Smooth muscle cell of the brain vasculature (primary cell): ENCODE results near the gene FAM174B.
"Not testable (repeated sequence)": the region's sequence is repeated elsewhere in the genome, so short reads cannot be mapped to it uniquely, and the experiment has no call there.

ENCODE experiments used
- DNase-seq: peaks from one replicate; pipeline ENCODE4 v3.0.0-alpha.2; 2012; ENCODE audit warnings: low read depth, low spot score

The FAM174B gene

GRCh38 chr15:92619145-92620101 is 36.2 kb downstream of the FAM174B start:
- DNase-seq = no peak

GRCh38 chr15:92617549-92618520 is 37.7 kb downstream of the FAM174B start:
- peak; percentile 82 for DNase-seq

- DNase-seq = no peak
These were observed 38.7 kb downstream of the FAM174B start for GRCh38 chr15:92616621-92617548.

GRCh38 chr15:92614791-92615785 is 40.5 kb downstream of the FAM174B start:
- no peak for DNase-seq

GRCh38 chr15:92614301-92614700 is 41.3 kb downstream of the FAM174B start:
- DNase-seq = no peak

GRCh38 chr15:92613841-92614240 is 41.7 kb downstream of the FAM174B start:
- DNase-seq = no peak

DNA sequence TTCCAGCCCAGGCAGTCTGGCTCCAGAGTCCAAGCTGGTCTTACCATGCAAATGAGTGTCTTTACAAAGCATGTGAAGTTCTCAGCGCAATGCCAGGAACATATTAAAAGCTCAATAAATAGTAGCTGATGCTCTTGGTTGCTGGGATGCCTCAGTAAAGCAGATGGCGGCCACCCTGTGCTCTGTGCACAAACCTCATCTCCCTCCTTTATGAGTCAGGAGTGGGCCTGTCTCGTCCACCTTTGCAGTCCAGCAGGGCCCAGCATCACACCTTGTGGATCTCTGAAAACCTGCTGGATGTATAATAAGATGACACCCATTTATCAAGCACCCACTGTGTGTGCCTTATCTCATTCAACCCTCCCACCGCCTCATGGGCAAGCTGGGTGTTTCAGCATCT is 42.7 kb downstream of the FAM174B start:
- DNase-seq = no peak

DNA sequence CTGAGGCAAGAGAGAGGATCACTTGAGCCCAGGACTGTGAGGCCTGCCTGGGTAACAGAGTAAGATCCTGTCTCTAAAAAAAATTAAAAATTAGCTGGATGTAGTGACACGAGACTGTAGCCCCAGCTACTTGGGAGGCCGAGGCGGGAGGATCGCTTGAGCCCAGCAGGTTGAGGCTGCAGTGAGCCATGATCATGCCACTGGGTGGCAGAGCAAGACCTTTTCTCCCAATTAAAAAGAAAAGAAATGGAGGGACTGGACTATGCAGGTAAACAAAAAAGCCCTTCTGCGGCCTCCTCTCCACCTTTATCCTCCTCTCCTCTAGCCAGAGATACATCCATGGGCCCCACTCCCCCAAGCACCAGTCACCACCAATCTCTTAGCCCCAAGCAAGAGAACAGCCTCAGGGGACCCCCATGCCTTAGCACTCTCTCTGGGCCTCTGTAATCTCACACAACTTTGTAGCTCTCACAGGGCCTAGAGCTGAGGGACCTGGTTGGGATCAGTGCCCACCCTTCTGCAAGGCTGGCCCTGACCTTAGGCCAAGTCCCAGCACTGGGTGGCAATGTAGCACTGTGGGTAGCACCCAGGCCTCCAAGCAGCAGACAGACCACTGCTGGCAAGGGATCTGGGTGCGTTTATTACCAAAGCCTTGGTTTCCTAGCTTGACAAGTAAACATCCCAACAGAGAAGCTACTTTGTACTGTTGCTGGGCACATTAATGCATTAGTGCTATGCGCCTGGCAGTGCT is 43.4 kb downstream of the FAM174B start:
- no peak for DNase-seq

DNA sequence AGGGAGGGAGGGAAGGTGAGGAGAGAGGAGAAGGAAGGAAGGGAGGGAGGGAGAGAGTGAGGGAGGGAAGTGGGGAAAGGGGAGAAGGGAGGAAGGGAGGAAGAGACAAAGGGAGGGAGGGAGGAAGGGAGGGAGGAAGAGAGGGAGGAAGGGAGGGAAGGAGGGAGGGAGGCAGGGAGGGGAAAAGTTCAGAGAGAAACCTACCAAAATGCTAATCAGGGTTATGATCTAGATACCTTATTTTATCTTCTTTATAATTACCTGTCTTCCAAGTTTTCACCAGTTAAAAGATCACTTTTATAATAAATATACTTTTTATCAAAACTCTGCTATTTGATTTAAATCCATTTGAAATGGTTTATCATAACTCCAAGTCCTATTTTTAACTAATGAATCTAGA is 44.4 kb downstream of the FAM174B start:
- no peak for DNase-seq

DNA sequence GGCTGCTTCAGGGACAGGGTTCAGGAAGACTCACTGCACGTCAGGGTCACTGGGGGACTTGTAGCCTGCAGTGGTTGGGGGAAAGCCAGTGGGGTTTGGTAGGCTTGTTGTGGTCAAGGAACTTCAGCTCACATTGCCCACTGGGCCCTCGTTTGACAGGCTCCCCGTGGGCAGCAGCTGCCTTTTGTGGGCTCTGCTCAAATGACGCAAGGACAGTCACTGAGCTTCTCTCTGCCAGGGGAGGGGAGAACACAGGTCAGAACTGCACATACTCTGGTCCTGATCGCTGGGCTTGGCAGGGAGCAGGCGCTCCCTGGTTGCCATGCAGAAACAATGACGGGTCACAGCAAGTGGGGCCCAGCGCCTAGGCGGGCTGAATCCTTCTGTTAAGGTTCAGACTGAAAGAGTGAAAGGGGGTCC is 45.5 kb downstream of the FAM174B start:
- no peak for DNase-seq

DNA sequence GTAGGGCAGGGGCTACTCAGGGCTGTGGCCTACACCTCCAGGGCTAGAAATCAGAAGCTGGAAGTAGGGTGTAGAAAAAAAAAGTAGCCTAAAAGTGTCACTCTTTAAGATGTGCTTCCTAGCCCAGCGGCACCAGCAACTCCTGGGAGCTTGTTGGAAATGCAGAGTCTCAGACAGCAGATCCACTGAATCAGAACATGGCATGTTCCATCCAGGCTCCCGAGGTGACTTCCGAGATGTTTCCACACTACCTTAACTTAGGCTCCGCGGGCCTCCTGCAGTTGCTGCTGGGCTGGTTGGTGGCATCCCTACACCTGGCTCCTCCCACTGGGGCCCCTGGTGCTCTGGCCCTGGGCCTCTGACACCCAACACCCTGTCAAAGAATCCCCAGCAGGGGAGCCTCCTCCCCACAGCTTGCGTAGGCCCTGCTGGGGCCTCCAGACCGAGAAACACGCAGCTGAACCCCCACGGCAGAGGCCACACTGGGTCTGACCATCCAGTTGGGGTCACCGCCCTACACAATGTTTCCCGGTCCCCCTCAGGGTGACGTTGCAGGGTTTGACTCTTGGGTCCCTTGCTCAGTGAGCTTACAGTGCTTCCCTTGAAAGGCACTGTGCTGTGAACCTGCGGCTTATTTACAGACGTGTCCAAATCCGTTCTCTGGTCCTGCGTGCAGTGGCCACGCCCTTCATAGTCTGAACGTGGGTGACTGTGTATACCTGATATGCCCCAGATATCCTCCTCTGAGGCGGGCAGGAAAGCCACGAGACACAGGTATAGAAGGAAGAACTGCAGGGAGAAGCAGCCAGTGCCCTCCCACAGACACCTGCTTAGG is 46.5 kb downstream of the FAM174B start:
- no peak for DNase-seq

GRCh38 chr15:92606836-92607150 is 48.8 kb downstream of the FAM174B start:
- DNase-seq = not testable (repeated sequence)

- no peak for DNase-seq
These were observed 49.3 kb downstream of the FAM174B start for GRCh38 chr15:92606126-92606835.

DNA sequence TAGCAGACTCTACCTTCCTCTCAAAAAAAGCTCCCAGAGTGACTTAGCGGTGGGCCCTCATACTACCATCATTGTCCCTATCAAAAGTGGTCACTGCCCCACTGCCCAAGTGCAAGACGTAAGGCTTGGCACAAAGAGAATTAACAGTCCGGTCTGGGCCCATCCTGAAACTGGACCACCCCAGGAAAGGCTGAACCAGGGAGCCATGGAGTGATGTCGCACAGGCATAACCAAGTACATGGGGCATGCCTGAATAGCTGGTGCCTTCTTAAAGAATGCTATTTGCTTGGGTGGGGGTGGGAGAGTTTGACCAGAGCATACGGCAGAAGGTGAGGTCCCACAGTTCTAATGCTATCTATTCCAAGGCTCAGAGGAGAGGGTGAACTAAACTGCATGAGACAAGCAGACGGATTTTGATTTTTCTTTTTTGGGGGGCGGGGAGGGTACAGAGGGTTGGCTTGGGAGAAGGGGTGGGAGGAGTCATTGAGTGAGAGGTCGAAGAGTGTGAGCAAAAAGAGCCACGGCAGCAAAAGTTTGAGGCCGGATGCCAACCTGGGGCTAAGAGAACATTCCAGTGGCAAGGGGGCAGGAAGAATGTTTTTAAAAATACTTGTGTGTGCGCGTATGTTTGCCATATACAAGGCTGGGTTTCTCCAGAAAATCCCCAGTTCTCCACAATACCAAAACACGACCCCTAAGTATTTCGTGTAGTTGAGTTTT is 50.2 kb downstream of the FAM174B start:
- no peak for DNase-seq

- no peak for DNase-seq
These were observed 51.7 kb downstream of the FAM174B start for GRCh38 chr15:92603743-92604470.

DNA sequence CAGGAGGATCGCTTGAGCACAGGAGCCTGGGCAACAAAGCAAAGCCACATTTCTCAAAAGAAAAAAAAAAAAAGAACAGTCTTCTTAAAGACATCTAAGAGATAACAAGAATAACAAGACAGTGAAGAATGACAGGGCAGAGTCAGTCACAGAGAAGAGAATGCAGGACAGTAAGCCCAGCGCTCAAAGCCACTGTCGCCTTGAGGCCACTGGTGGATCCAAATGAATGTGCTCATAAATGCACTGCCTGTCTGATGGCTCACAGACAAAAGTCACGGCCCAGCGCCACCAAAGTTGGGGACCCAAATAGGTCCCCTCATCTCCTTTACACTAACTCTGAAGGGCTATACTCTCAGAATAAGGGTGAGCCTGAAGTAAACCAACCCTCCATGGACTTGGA is 52.3 kb downstream of the FAM174B start:
- DNase-seq = no peak

- DNase-seq = no peak
These were observed 53.3 kb downstream of the FAM174B start for GRCh38 chr15:92602267-92602593.
